Spleen (tissue), 11 donors: Measurements from ENCODE around the gene PDCD10. TPM values are rescaled to one million over a fixed set of nuclear protein-coding genes. Genes with fewer than 3 reads are reported as not detected.

Experiments used
- DNase-seq: peaks from one replicate; pipeline ENCODE4 v3.0.0-alpha.2; 2020
- H3K27ac ChIP-seq, 8 donors: fragments of 200-600 bp; sonication (generic) in 7 of 8; 1 replicate in 4 of 8; 2 replicates in 4 of 8; pipeline versions ENCODE4 v1.5.0 to v1.8.0; 2016 to 2021; ENCODE audit warnings: inconsistent platforms in 4 of 8, mild to moderate bottlenecking in 4 of 8, moderate library complexity in 1 of 8
- H3K27me3 ChIP-seq, 7 donors: fragments of 200-600 bp; sonication (generic) in 6 of 7; replicated peaks in 1 of 7; 1 replicate in 4 of 7; 2 replicates in 3 of 7; pipeline versions ENCODE4 v1.5.0 to v1.8.0; 2016 to 2021; ENCODE audit warnings: inconsistent platforms in 3 of 7, mild to moderate bottlenecking in 1 of 7
- H3K36me3 ChIP-seq, 6 donors: fragments of 200-600 bp; sonication (generic) in 5 of 6; 1 replicate in 4 of 6; 2 replicates in 2 of 6; pipeline versions ENCODE4 v1.5.0 to v1.8.0; 2016 to 2021; ENCODE audit warnings: inconsistent platforms in 2 of 6
- H3K4me1 ChIP-seq, 6 donors: fragments of 200-600 bp; sonication (generic) in 5 of 6; 1 replicate in 3 of 6; 2 replicates in 3 of 6; pipeline versions ENCODE4 v1.5.0 to v1.8.0; 2016 to 2021; ENCODE audit warnings: inconsistent platforms in 3 of 6
- H3K4me3 ChIP-seq, 8 donors: fragments of 200-600 bp; sonication (generic) in 7 of 8; 1 replicate in 4 of 8; 2 replicates in 4 of 8; pipeline versions ENCODE4 v1.5.0 to v1.8.0; 2016 to 2021; ENCODE audit warnings: inconsistent platforms in 4 of 8, mild to moderate bottlenecking in 4 of 8, moderate library complexity in 2 of 8
- H3K9me3 ChIP-seq, 8 donors: fragments of 200-600 bp; sonication (generic) in 7 of 8; 1 replicate in 4 of 8; 2 replicates in 4 of 8; pipeline versions ENCODE4 v1.5.0 to v1.8.0; 2016 to 2021; ENCODE audit warnings: inconsistent platforms in 4 of 8
- CTCF ChIP-seq, 11 experiments: fragments of 200-600 bp in 7 of 11; fragments of 450-650 bp in 4 of 11; sonication (generic) in 4 of 11; IDR thresholded peaks in 8 of 11; conservative IDR thresholded peaks in 3 of 11; 1 replicate in 7 of 11; 2 replicates in 4 of 11; pipeline versions ENCODE4 v1.4.0 to v1.8.0; 2016 to 2021; ENCODE audit warnings: antibody characterized with exemption in 11 of 11, inconsistent platforms in 4 of 11, mild to moderate bottlenecking in 1 of 11
- POLR2A ChIP-seq, 3 donors: fragments of 450-650 bp; IDR thresholded peaks; one replicate each; pipeline ENCODE4 v1.5.1; 2017; ENCODE audit warnings: antibody characterized with exemption in 3 of 3, mild to moderate bottlenecking in 1 of 3
- POLR2AphosphoS5 ChIP-seq, 3 donors: sonication (generic); formaldehyde crosslinking; IDR thresholded peaks; one replicate each; pipeline ENCODE4 v1.5.1; 2017; ENCODE audit warnings: antibody characterized with exemption in 3 of 3
- WGBS, 5 donors: extraction: QIAGEN DNeasy Blood & Tissue Kit in 3 of 5; methylation state at CpG; one replicate each; pipeline versions ENCODE4 v1.1.5 to v1.1.7; 2013 to 2018; 5-methylcytosine and 5-hydroxymethylcytosine counted together
- intact Hi-C: fragments of 100-400 bp; cut with DNase I; formaldehyde crosslinking; loops from one replicate; pipeline ENCODE4 v1.15.0; 2023; ENCODE audit warnings: low total_unique reads
- polyA plus RNA-seq, 3 donors: library from polyadenylated mRNA; stranded (reverse); fragments of 200-250 nt; gene quantifications; one replicate each; pipeline ENCODE4 v1.2.1, GENCODE V29; 2013
- total RNA-seq, 7 donors: library from RNA; depleted of rRNA in 3 of 7; stranded (reverse); fragments of >200 nt in 3 of 7; fragmentation: NEBNext Ultra II Directional in 4 of 7; extraction: Animal tissue kit (Norgen Biotek cat#: 25700) in 4 of 7; gene quantifications; one replicate each; pipeline versions ENCODE4 v1.1.0 to v1.2.1, GENCODE V29; 2016 to 2021
- donor health status: healthy with polysubstance abuse.
- donor health status: DM: no; HTN: no; CAD: no; lungs with moderate emphysema.
- donor health status: DM: no; HTN: no; CAD: no.
- donor health status: Bipolar disorder and iron deficiency.
- donor health status: healthy.
- donor health status: DM: no; HTN: no; CAD: no.
- donor health status: DM: yes; HTN: yes; CAD: no.

The PDCD10 gene
- total and polyA plus RNA-seq, 10 donors = 25.5 to 94.5 (median 51.0) TPM

GRCh38 chr3:167679526-167679925 lies 55.2 kb downstream of the PDCD10 start:
- Histone ChIP-seq H3K27ac (no peak overlapping the region), H3K4me1 (no peaks in the 10 kb centered on the region), H3K9me3 (peaks cover 0 to 29% (median 22%) of the 10 kb centered on the region in 8 donors), H3K27me3 (no peaks in the 10 kb centered on the region), H3K4me3 (no peak overlapping the region), H3K36me3 (peaks cover 0 to 86% (median 52%) of the 10 kb centered on the region in 6 donors)
- no peak for DNase-seq
- WGBS, 5 donors = 94 to 98% (median 96%) methylated on average over 4 of the region's 4 CpGs
- intact Hi-C loops = no loop called here
- no peak for TF ChIP-seq CTCF (IDR thresholded peaks at IDR 0.05 in 8 of 11, conservative IDR thresholded peaks at IDR 0.05 in 3 of 11)
- TF ChIP-seq POLR2A (IDR thresholded peaks at IDR 0.05) = no peak
- no peak for TF ChIP-seq POLR2AphosphoS5 (IDR thresholded peaks at IDR 0.05)

- WGBS, 5 donors = 96 to 100% (median 100%) methylated on average over 1 of the region's 1 CpG
- intact Hi-C loops = no loop called here
- no peak for TF ChIP-seq CTCF (IDR thresholded peaks at IDR 0.05 in 8 of 11, conservative IDR thresholded peaks at IDR 0.05 in 3 of 11)
- TF ChIP-seq POLR2A (IDR thresholded peaks at IDR 0.05) = no peak
- TF ChIP-seq POLR2AphosphoS5 (IDR thresholded peaks at IDR 0.05) = no peak
- DNase-seq = no peak
- Histone ChIP-seq H3K4me1 (peaks cover 0 to 7% (median 0%) of the 10 kb centered on the region in 6 donors), H3K9me3 (peaks cover 0 to 32% (median 30%) of the 10 kb centered on the region in 8 donors), H3K36me3 (peaks cover 0 to 74% (median 39%) of the 10 kb centered on the region in 6 donors), H3K4me3 (no peak overlapping the region), H3K27me3 (no peaks in the 10 kb centered on the region), H3K27ac (no peak overlapping the region)
Measured at GRCh38 chr3:167675848-167676247, 58.8 kb downstream of the PDCD10 start.

DNA sequence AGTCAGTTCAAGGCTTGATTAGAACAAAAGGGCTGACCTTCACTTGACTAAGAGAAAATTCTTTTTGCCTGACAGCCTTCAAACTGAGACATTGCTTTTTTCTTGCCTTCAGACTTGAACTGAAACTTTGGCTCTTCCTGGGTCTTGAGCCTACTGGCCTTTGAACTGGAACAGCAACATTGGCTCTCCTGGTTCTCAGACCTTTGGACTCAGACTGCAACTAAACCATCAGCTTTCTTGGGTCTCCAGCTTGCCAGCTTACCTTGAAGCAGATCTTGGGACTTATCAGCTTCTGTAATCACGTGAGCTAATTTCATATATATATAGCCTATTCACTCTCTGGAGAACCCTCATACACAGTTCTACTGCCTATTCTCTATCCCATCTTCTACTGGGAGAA lies 61.5 kb downstream of the PDCD10 start:
- no peak for TF ChIP-seq POLR2AphosphoS5 (IDR thresholded peaks at IDR 0.05)
- no peak for TF ChIP-seq POLR2A (IDR thresholded peaks at IDR 0.05)
- peaks cover 0 to 7% (median 0%) of the 10 kb centered on the region in 6 donors for H3K4me1 ChIP-seq
- intact Hi-C loops = no loop called here
- H3K27me3 ChIP-seq = no peaks in the 10 kb centered on the region
- DNase-seq = no peak
- H3K36me3 ChIP-seq = peaks cover 0 to 60% (median 28%) of the 10 kb centered on the region in 6 donors
- peaks cover 0 to 32% (median 30%) of the 10 kb centered on the region in 8 donors for H3K9me3 ChIP-seq
- no peak overlapping the region for H3K27ac ChIP-seq
- no peak overlapping the region for H3K4me3 ChIP-seq
- WGBS, 5 donors = 90 to 100% (median 96%) methylated on average over 1 of the region's 1 CpG

GRCh38 chr3:167671878-167672427 lies 62.7 kb downstream of the PDCD10 start:
- no peak for DNase-seq
- Histone ChIP-seq H3K27me3 (no peaks in the 10 kb centered on the region), H3K36me3 (peaks cover 0 to 54% (median 27%) of the 10 kb centered on the region in 6 donors), H3K27ac (no peak overlapping the region), H3K9me3 (peaks cover 0 to 32% (median 26%) of the 10 kb centered on the region in 8 donors), H3K4me3 (no peak overlapping the region), H3K4me1 (peaks cover 0 to 7% (median 0%) of the 10 kb centered on the region in 6 donors)
- TF ChIP-seq POLR2A (IDR thresholded peaks at IDR 0.05) = no peak
- no peak for TF ChIP-seq CTCF (IDR thresholded peaks at IDR 0.05 in 8 of 11, conservative IDR thresholded peaks at IDR 0.05 in 3 of 11)
- TF ChIP-seq POLR2AphosphoS5 (IDR thresholded peaks at IDR 0.05) = no peak
- 63 to 83% (median 74%) methylated on average over 4 of the region's 4 CpGs for WGBS, 5 donors
- intact Hi-C loops = no loop called here
